Measurements from ENCODE around the gene TLE5.

Gene TLE5

GRCh38 chr19:3006075-3006767 is 56.1 kb downstream of the TLE5 start:
- CTCF ChIA-PET: no interaction called here
- Mint-ChIP-seq H3K4me1 (no peaks in the 10 kb centered on the region), H3K27me3 (no peaks in the 10 kb centered on the region), H3K27ac (no peak overlapping the region), H3K9me3 (no peaks in the 10 kb centered on the region), H3K4me3 (no peak overlapping the region), H3K36me3 (no peaks in the 10 kb centered on the region)
- no peak for DNase-seq

- Mint-ChIP-seq H3K4me3 (no peak overlapping the region), H3K9me3 (no peaks in the 10 kb centered on the region), H3K36me3 (no peaks in the 10 kb centered on the region), H3K27ac (no peak overlapping the region), H3K4me1 (no peaks in the 10 kb centered on the region), H3K27me3 (no peaks in the 10 kb centered on the region)
- no peak for DNase-seq
- CTCF ChIA-PET: no interaction called here
Observed at GRCh38 chr19:3005345-3005744, 57.0 kb downstream of the TLE5 start.

- Mint-ChIP-seq H3K4me1 (no peaks in the 10 kb centered on the region), H3K9me3 (no peaks in the 10 kb centered on the region), H3K36me3 (no peaks in the 10 kb centered on the region), H3K27me3 (no peaks in the 10 kb centered on the region), H3K27ac (no peak overlapping the region), H3K4me3 (no peak overlapping the region)
- CTCF ChIA-PET: interaction anchor here (1.1 kb wide), 1 partner anchor 99 kb away, joined by 3 read pairs; no protein-coding TSS in a partner anchor
- DNase-seq: no peak
Observed at GRCh38 chr19:3004522-3004921, 57.8 kb downstream of the TLE5 start.

- DNase-seq: no peak
- H3K4me3 Mint-ChIP-seq: no peak overlapping the region
- no peaks in the 10 kb centered on the region for H3K36me3 Mint-ChIP-seq
- CTCF ChIA-PET: no interaction called here
- no peaks in the 10 kb centered on the region for H3K4me1 Mint-ChIP-seq
- H3K27ac Mint-ChIP-seq: no peak overlapping the region
- no peaks in the 10 kb centered on the region for H3K9me3 Mint-ChIP-seq
- no peaks in the 10 kb centered on the region for H3K27me3 Mint-ChIP-seq
Observed at GRCh38 chr19:3003046-3003445, 59.2 kb downstream of the TLE5 start.
